ENCODE results near the gene CCDC136.

DNA sequence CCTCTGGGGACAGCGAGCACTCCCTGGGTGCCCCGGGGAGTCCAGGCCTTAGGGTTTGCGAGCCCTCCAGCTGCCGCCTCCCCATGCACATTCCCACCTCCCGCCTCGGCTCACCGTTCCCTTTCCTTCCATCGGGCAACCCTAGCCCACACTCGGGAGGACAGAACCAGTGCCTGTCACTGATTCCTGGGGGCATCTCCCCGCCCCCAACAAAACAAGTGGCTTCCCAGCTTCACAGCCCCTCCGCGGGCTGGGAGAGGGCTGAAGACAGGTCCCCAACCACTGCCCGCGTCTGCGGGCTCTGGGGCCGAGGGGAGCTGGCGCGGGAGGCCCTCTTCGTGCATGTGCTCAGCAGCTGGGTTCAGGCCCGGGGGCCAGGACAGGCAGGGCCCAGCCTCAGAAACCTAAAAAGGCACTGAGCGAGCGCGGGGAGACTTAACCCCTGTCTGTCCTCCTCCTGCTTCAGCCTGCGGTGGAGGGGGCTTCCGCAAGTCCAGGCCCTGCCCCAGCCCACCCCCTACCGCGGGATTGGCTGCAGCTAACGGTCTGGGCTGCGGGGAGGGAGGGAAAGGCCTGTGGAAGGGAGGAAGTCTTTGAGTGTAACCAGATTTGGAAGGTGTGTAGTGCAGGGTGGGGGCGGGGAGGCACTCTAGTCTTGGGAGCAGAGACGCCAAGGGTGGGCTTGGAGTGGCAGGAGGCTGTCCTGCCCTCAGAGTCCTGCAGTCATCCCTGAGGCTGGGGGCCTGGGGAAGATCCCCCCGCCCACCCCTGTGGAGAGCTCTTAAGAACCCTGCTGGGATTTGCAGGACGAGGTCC lies 39.6 kb downstream of the CCDC136 start:
- TF ChIP-seq, protein P1, sequence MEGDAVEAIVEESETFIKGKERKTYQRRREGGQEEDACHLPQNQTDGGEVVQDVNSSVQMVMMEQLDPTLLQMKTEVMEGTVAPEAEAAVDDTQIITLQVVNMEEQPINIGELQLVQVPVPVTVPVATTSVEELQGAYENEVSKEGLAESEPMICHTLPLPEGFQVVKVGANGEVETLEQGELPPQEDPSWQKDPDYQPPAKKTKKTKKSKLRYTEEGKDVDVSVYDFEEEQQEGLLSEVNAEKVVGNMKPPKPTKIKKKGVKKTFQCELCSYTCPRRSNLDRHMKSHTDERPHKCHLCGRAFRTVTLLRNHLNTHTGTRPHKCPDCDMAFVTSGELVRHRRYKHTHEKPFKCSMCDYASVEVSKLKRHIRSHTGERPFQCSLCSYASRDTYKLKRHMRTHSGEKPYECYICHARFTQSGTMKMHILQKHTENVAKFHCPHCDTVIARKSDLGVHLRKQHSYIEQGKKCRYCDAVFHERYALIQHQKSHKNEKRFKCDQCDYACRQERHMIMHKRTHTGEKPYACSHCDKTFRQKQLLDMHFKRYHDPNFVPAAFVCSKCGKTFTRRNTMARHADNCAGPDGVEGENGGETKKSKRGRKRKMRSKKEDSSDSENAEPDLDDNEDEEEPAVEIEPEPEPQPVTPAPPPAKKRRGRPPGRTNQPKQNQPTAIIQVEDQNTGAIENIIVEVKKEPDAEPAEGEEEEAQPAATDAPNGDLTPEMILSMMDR (conservative IDR thresholded peaks at IDR 0.05) = no peak
- no peak for TF ChIP-seq ZFX (IDR thresholded peaks at IDR 0.05)
